Mesenchymal stem cell (in vitro differentiated cells and primary cell): ENCODE data around the gene MAGIX.
"Not testable (repeated sequence)": the region's sequence is repeated elsewhere in the genome, so short reads cannot be mapped to it uniquely, and the experiment has no call there.

Experiments used
- DNase-seq: peaks from one replicate; pipeline ENCODE4 v3.0.0-alpha.2; 2013
- H2AFZ ChIP-seq: one replicate; pipeline ENCODE4 v1.6.1; 2013; ENCODE audit warnings: low read depth, mild to moderate bottlenecking, control low read depth, inconsistent platforms, low read length, moderate library complexity
- H2AK5ac ChIP-seq: 2 replicates; pipeline ENCODE4 v1.6.1; 2013; ENCODE audit warnings: low read length, moderate library complexity, mild to moderate bottlenecking, inconsistent platforms; ENCODE audit not compliant: severe bottlenecking
- H2BK120ac ChIP-seq: one replicate; pipeline ENCODE4 v1.6.1; 2013; ENCODE audit warnings: low read depth, mild to moderate bottlenecking, inconsistent platforms, low read length, moderate library complexity
- H2BK12ac ChIP-seq, 2 experiments: one replicate each; pipeline ENCODE4 v1.6.1; 2013; ENCODE audit warnings: inconsistent platforms in 2 of 2, low read length in 2 of 2, mild to moderate bottlenecking in 2 of 2, moderate library complexity in 2 of 2, control low read depth in 1 of 2
- H2BK15ac ChIP-seq: one replicate; pipeline ENCODE4 v1.6.1; 2013; ENCODE audit warnings: mild to moderate bottlenecking, low read depth, inconsistent platforms; ENCODE audit not compliant: poor library complexity, severe bottlenecking
- H2BK5ac ChIP-seq: 2 replicates; pipeline ENCODE4 v1.6.1; 2013; ENCODE audit warnings: low read depth, mild to moderate bottlenecking, low read length, control low read depth, inconsistent platforms; ENCODE audit not compliant: poor library complexity, severe bottlenecking
- H3K14ac ChIP-seq, 2 experiments: one replicate each; pipeline ENCODE4 v1.6.1; 2013; ENCODE audit warnings: inconsistent platforms in 2 of 2, low read length in 2 of 2, control low read depth in 1 of 2, mild to moderate bottlenecking in 1 of 2, moderate library complexity in 1 of 2
- H3K18ac ChIP-seq, 2 experiments: one replicate each; pipeline ENCODE4 v1.6.1; 2013; ENCODE audit warnings: inconsistent platforms in 2 of 2, low read length in 2 of 2, control low read depth in 1 of 2, low read depth in 1 of 2, mild to moderate bottlenecking in 1 of 2
- H3K23ac ChIP-seq, 2 experiments: one replicate each; pipeline ENCODE4 v1.6.1; 2013; ENCODE audit warnings: inconsistent platforms in 2 of 2, low read length in 2 of 2, mild to moderate bottlenecking in 2 of 2, moderate library complexity in 2 of 2, control low read depth in 1 of 2
- H3K27ac ChIP-seq: 2 replicates; pipeline ENCODE4 v1.5.1; 2013; ENCODE audit warnings: mild to moderate bottlenecking, moderate library complexity, low read length, control low read depth, inconsistent platforms; ENCODE audit not compliant: poor library complexity, severe bottlenecking
- H3K27me3 ChIP-seq, 2 experiments: 2 replicates each; pipeline versions ENCODE4 v1.6.1 to v1.7.0; 2013; ENCODE audit warnings: low read length in 2 of 2, mild to moderate bottlenecking in 2 of 2, moderate library complexity in 2 of 2, control low read depth in 1 of 2, inconsistent platforms in 1 of 2; ENCODE audit not compliant: control insufficient read depth in 1 of 2, insufficient read depth in 1 of 2
- H3K36me3 ChIP-seq, 2 experiments: 2 replicates each; pipeline versions ENCODE4 v1.6.1 to v1.7.0; 2013; ENCODE audit warnings: low read length in 2 of 2, control low read depth in 1 of 2, inconsistent platforms in 1 of 2, low read depth in 1 of 2, mild to moderate bottlenecking in 1 of 2; ENCODE audit not compliant: insufficient read depth in 2 of 2, control insufficient read depth in 1 of 2
- H3K4ac ChIP-seq, 2 experiments: one replicate each; pipeline ENCODE4 v1.6.1; 2013; ENCODE audit warnings: inconsistent platforms in 2 of 2, low read length in 2 of 2, mild to moderate bottlenecking in 2 of 2, moderate library complexity in 2 of 2, control low read depth in 1 of 2, low read depth in 1 of 2
- H3K4me1 ChIP-seq: 2 replicates; pipeline ENCODE4 v1.6.1; 2013; ENCODE audit warnings: low read depth, low read length, control low read depth; ENCODE audit not compliant: control insufficient read depth, insufficient read depth
- H3K4me2 ChIP-seq: 2 replicates; pipeline ENCODE4 v1.6.1; 2013; ENCODE audit warnings: low read length, mild to moderate bottlenecking, inconsistent platforms; ENCODE audit not compliant: poor library complexity, severe bottlenecking
- H3K4me3 ChIP-seq, 2 experiments: 2 replicates each; pipeline versions ENCODE4 v1.5.1 to v1.7.0; 2013; ENCODE audit warnings: low read length in 2 of 2, mild to moderate bottlenecking in 2 of 2, control low read depth in 1 of 2, low read depth in 1 of 2; ENCODE audit not compliant: insufficient read depth in 1 of 2
- H3K79me1 ChIP-seq: replicated peaks from 2 replicates; pipeline ENCODE4 v1.6.1; 2013; ENCODE audit warnings: mild to moderate bottlenecking, control low read depth, low read length, inconsistent platforms; ENCODE audit not compliant: poor library complexity, severe bottlenecking
- H3K9ac ChIP-seq: 2 replicates; pipeline ENCODE4 v1.7.0; 2013; ENCODE audit warnings: mild to moderate bottlenecking, low read length, moderate library complexity
- H3K9me3 ChIP-seq: 2 replicates; pipeline ENCODE4 v1.7.0; 2013; ENCODE audit warnings: mild to moderate bottlenecking, low read length; ENCODE audit not compliant: control insufficient read depth
- H4K8ac ChIP-seq: one replicate; pipeline ENCODE4 v1.6.1; 2013; ENCODE audit warnings: inconsistent platforms, mild to moderate bottlenecking, low read length, moderate library complexity
- H4K91ac ChIP-seq: one replicate; pipeline ENCODE4 v1.6.1; 2013; ENCODE audit warnings: mild to moderate bottlenecking, low read length, inconsistent platforms
- WGBS: methylation state at CpG from one replicate; pipeline ENCODE4 v1.1.7; 2013; ENCODE audit warnings: mixed read lengths; 5-methylcytosine and 5-hydroxymethylcytosine counted together

MAGIX gene

GRCh38 chrX:49148390-49149100 lies 14.0 kb upstream of the MAGIX start:
- H3K4me1 ChIP-seq, H4K8ac ChIP-seq, H3K9me3 ChIP-seq, H3K23ac ChIP-seq, H3K14ac ChIP-seq, H4K91ac ChIP-seq, H2BK12ac ChIP-seq, H3K9ac ChIP-seq, H3K4ac ChIP-seq, H3K4me2 ChIP-seq, H3K27me3 ChIP-seq, H2AFZ ChIP-seq, H3K4me3 ChIP-seq, H2AK5ac ChIP-seq, DNase-seq, H3K18ac ChIP-seq, H2BK120ac ChIP-seq, H3K79me1 ChIP-seq, H3K36me3 ChIP-seq, H2BK15ac ChIP-seq: not testable (repeated sequence)
- peak overlapping the region; percentile 5 for H2BK5ac ChIP-seq
- 89% methylated on average over 19 of the region's 21 CpGs for WGBS
- H3K27ac ChIP-seq, result peak overlapping the region; percentile 35

- not testable (repeated sequence) for DNase-seq, H3K36me3 ChIP-seq, H3K14ac ChIP-seq, H3K4me1 ChIP-seq, H3K23ac ChIP-seq, H3K4me2 ChIP-seq, H2AFZ ChIP-seq, H2BK5ac ChIP-seq, H3K79me1 ChIP-seq, H4K91ac ChIP-seq, H3K4ac ChIP-seq, H2BK120ac ChIP-seq, H2BK12ac ChIP-seq, H3K18ac ChIP-seq, H3K9me3 ChIP-seq, H2AK5ac ChIP-seq, H3K27me3 ChIP-seq, H3K4me3 ChIP-seq, H3K27ac ChIP-seq, H4K8ac ChIP-seq, H3K9ac ChIP-seq, H2BK15ac ChIP-seq
- WGBS, result 97% methylated on average over 14 of the region's 14 CpGs
Measured at GRCh38 chrX:49149291-49149690, 13.3 kb upstream of the MAGIX start.

- no peak overlapping the region for H3K27ac ChIP-seq
- no peak overlapping the region for H2AK5ac ChIP-seq
- no peak overlapping the region for H2BK120ac ChIP-seq
- DNase-seq, result no peak
- no peaks in the 10 kb centered on the region for H3K9me3 ChIP-seq
- no peak overlapping the region for H4K8ac ChIP-seq
- H3K14ac ChIP-seq, result no peak overlapping the region
- no peak overlapping the region for H2AFZ ChIP-seq
- WGBS, result no CpG with 5 or more reads among the region's 1 CpG
- H4K91ac ChIP-seq, result no peak overlapping the region
- H3K9ac ChIP-seq, result no peak overlapping the region
- no peaks in the 10 kb centered on the region for H3K79me1 ChIP-seq
- peaks cover 3% of the 10 kb centered on the region for H3K4me1 ChIP-seq
- no peaks in the 10 kb centered on the region for H3K27me3 ChIP-seq
- H2BK12ac ChIP-seq, result no peak overlapping the region
- H3K18ac ChIP-seq, result no peak overlapping the region
- no peak overlapping the region for H3K4me2 ChIP-seq
- H2BK15ac ChIP-seq, result no peak overlapping the region
- H3K4me3 ChIP-seq, result no peak overlapping the region
- H3K4ac ChIP-seq, result no peak overlapping the region
- H3K36me3 ChIP-seq, result no peaks in the 10 kb centered on the region
- no peak overlapping the region for H2BK5ac ChIP-seq
- H3K23ac ChIP-seq, result no peak overlapping the region
Measured at GRCh38 chrX:49153467-49153866, 9.1 kb upstream of the MAGIX start.

GRCh38 chrX:49155243-49155899 lies 7.2 kb upstream of the MAGIX start:
- H3K4me2 ChIP-seq, result peak overlapping the region; percentile 58
- H3K27me3 ChIP-seq, result no peaks in the 10 kb centered on the region
- no peak overlapping the region for H3K23ac ChIP-seq
- no peak overlapping the region for H2BK120ac ChIP-seq
- H3K4me3 ChIP-seq, result peak overlapping the region in 1 of 2 experiments; percentile 71
- no peak overlapping the region for H2AK5ac ChIP-seq
- no peak overlapping the region for H4K8ac ChIP-seq
- 20% methylated on average over 13 of the region's 18 CpGs for WGBS
- H2AFZ ChIP-seq, result no peak overlapping the region
- no peak overlapping the region for H2BK12ac ChIP-seq
- H4K91ac ChIP-seq, result no peak overlapping the region
- peak; percentile 64 for DNase-seq
- no peak overlapping the region for H3K18ac ChIP-seq
- H3K79me1 ChIP-seq, result no peaks in the 10 kb centered on the region
- no peak overlapping the region for H3K14ac ChIP-seq
- H3K27ac ChIP-seq, result peak overlapping the region; percentile 62
- peaks cover 3% of the 10 kb centered on the region for H3K4me1 ChIP-seq
- no peak overlapping the region for H2BK15ac ChIP-seq
- H3K9ac ChIP-seq, result peak overlapping the region; percentile 88
- no peaks in the 10 kb centered on the region for H3K36me3 ChIP-seq
- no peak overlapping the region for H2BK5ac ChIP-seq
- no peaks in the 10 kb centered on the region for H3K9me3 ChIP-seq
- no peak overlapping the region for H3K4ac ChIP-seq
